ENCODE measurements around the gene FYCO1.

FYCO1 gene

GRCh38 chr3:45885979-45886705 is 109.5 kb downstream of the FYCO1 start, which contains the start of gene CCR9:
TSS of gene CCR9 (plus strand) at chr3:45886543. CDS start at chr3:45894934, 8,391 bp downstream.
- no peak for DNase-seq (ENCODE audit: low read depth in 2 of 2)

GRCh38 chr3:45884368-45885201 is 111.0 kb downstream of the FYCO1 start:
- no peak for DNase-seq (ENCODE audit: low read depth in 2 of 2)

GRCh38 chr3:45881078-45882022 is 114.3 kb downstream of the FYCO1 start:
- DNase-seq (ENCODE audit: low read depth in 2 of 2), result peak in 1 of 2 experiments; percentile 18

- DNase-seq (ENCODE audit: low read depth in 2 of 2), result no peak
Measured at GRCh38 chr3:45880725-45881077, 114.9 kb downstream of the FYCO1 start.

- no peak for DNase-seq (ENCODE audit: low read depth in 2 of 2)
Measured at GRCh38 chr3:45878124-45878523, 117.5 kb downstream of the FYCO1 start.

GRCh38 chr3:45874677-45875346 is 120.8 kb downstream of the FYCO1 start:
- no peak for DNase-seq (ENCODE audit: low read depth in 2 of 2)

GRCh38 chr3:45873638-45874037 is 122.0 kb downstream of the FYCO1 start:
- DNase-seq (ENCODE audit: low read depth in 2 of 2), result no peak

- DNase-seq (ENCODE audit: low read depth in 2 of 2), result no peak
Measured at GRCh38 chr3:45873036-45873435, 122.6 kb downstream of the FYCO1 start.

- DNase-seq (ENCODE audit: low read depth in 2 of 2), result no peak
Measured at GRCh38 chr3:45872569-45872968, 123.1 kb downstream of the FYCO1 start.

GRCh38 chr3:45871780-45872179 is 123.8 kb downstream of the FYCO1 start:
- no peak for DNase-seq (ENCODE audit: low read depth in 2 of 2)

GRCh38 chr3:45870099-45870498 is 125.5 kb downstream of the FYCO1 start:
- no peak for DNase-seq (ENCODE audit: low read depth in 2 of 2)

GRCh38 chr3:45869638-45870037 is 126.0 kb downstream of the FYCO1 start:
- no peak for DNase-seq (ENCODE audit: low read depth in 2 of 2)

GRCh38 chr3:45868650-45869049 is 127.0 kb downstream of the FYCO1 start:
- DNase-seq (ENCODE audit: low read depth in 2 of 2), result no peak

GRCh38 chr3:45868213-45868612 is 127.4 kb downstream of the FYCO1 start:
- no peak for DNase-seq (ENCODE audit: low read depth in 2 of 2)

Data from stimulated activated CD4-positive, alpha-beta T cell treated with anti-CD3 and anti-CD28 coated beads, Interleukin-12 subunit alpha, Interleukin-12 subunit beta, amount 100 ng/mL, for 24 hours (primary cell).